MM.1S (cell line): ENCODE results near the gene TRABD2B.

Experiments used
- EZH2 ChIP-seq: fragments of 300-600 bp; sonication (generic); optimal IDR thresholded peaks from 2 replicates; pipeline ENCODE3; 2017; ENCODE audit warnings: low read depth, mild to moderate bottlenecking, antibody characterized with exemption, low read length, mixed read lengths
- EZH2phosphoT487 ChIP-seq: fragments of 300-600 bp; sonication (generic); IDR thresholded peaks from 2 replicates; pipeline ENCODE4 v1.6.1; 2018; ENCODE audit warnings: antibody characterized with exemption, low read length
- TF ChIP-seq, protein P1 (sequence below): fragments of 300-600 bp; sonication (generic); IDR thresholded peaks from 2 replicates; pipeline ENCODE4 v1.5.1; 2016; ENCODE audit warnings: antibody characterized with exemption, low read length, mixed read lengths

GRCh38 chr1:47727697-47728085 lies 269.5 kb downstream of the TRABD2B start:
- TF ChIP-seq, protein P1, sequence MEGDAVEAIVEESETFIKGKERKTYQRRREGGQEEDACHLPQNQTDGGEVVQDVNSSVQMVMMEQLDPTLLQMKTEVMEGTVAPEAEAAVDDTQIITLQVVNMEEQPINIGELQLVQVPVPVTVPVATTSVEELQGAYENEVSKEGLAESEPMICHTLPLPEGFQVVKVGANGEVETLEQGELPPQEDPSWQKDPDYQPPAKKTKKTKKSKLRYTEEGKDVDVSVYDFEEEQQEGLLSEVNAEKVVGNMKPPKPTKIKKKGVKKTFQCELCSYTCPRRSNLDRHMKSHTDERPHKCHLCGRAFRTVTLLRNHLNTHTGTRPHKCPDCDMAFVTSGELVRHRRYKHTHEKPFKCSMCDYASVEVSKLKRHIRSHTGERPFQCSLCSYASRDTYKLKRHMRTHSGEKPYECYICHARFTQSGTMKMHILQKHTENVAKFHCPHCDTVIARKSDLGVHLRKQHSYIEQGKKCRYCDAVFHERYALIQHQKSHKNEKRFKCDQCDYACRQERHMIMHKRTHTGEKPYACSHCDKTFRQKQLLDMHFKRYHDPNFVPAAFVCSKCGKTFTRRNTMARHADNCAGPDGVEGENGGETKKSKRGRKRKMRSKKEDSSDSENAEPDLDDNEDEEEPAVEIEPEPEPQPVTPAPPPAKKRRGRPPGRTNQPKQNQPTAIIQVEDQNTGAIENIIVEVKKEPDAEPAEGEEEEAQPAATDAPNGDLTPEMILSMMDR: no peak
- TF ChIP-seq EZH2 (no peak), EZH2phosphoT487 (no peak)
